ENCODE measurements around the gene CYFIP1.

Gene CYFIP1

DNA sequence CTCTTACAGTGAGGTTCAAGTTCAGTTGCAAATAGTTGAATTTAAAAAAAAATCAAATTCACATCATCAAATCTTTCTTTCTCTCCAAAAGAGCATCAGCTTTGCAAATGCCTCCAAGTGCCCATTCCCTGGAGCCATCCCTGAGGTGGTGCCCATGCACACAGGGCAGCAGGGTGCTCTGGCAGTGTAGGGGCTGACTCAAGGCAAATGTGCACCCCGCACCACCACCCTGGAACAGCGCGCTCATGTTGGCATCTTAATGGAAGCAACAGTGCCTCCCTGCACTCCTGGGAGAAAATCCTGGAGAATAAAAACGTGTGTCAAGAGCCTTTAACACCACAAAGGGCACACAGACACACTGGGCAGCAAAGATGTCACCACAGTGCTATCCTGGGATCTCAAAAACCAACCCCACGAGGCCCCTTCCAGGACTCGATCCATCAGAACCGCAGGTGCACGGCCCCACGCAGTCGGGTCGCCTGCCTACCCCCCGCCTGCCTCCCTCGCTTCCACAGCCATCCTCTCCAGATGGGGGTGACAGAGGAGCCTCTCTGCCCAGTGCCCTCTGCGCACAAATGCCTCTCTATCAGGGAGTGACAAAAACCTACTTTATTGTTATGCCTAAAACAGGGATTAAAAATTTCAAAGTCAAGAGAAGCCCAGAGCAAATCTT is 90.9 kb downstream of the CYFIP1 start:
- TF ChIP-seq GATA2 (IDR thresholded peaks at IDR 0.05; ENCODE audit: low read depth, low read length) (no peak), GATA3 (IDR thresholded peaks at IDR 0.05; ENCODE audit: low read depth, low read length) (no peak)

DNA sequence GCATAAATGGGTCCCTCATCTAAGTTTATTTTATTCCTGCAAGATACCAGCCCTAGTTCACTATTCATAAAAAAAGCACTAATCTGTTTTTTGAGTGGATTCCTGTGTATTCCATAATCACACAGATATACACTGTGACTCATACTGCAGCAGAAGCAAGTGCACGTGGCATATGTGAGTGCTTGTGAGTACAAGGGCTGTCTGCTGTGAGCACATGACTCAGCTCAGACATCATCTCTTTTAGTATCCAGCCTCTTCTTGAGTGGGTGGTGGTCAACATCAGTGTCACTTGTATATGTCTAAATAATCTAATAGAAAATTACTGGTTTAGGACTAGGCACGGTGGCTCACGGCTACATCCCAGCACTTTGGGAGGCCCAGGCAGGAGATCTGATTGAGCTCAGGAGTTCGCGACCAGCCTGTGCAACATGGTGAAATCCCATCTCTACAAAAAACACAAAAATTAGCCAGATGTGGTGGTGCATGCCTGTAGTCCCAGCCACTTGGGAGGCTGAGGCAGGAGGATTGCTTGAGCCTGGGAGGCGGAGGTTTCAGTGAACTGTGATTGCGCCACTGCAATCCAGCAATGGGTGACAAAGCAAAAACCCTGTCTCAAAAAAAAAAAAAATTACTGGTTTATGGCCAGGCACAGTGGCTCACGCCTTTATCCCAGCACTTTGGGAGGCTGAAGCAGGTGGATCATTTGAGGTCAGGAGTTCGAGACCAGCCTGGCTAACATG is 91.9 kb downstream of the CYFIP1 start:
- TF ChIP-seq GATA3 (IDR thresholded peaks at IDR 0.05; ENCODE audit: low read depth, low read length) (no peak), GATA2 (IDR thresholded peaks at IDR 0.05; ENCODE audit: low read depth, low read length) (no peak)

DNA sequence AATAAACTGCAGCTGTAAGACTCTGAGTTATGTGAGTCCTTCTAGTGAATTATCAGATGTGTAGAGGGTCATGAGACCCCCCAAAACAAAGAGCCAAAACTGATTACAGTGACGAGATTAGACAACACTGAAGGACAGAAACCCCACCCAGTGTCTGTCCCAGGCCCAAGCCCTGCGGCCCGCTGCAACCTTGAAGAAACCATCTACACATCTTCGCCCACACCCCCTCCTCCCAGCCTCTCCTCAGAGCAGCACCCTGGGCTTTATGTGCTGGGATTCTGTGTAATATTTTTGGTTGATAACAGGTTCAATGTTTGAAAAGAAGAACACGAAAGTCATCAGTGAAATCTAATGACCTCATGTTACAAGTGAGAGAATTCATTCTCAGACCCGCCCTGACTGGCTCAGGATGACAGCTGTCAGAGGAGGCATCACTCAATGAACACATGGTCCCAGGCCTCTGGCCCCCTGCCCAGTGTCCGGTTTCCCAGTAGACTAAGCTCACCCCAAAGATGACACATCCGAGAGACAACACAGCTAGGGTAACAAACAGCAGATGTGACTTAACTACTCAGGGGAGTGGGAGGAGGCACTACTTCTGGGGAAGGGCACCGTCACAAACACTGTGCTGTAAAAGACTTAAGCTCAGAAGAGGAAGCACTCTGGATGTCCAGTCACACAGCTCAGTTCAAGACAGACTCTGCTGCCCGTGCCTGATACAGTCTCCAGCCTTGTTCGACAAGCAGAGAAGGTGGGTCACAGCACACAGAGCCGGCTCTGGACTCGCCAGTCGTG is 92.8 kb downstream of the CYFIP1 start:
- TF ChIP-seq GATA3 (IDR thresholded peaks at IDR 0.05; ENCODE audit: low read depth, low read length) = no peak
- no peak for TF ChIP-seq GATA2 (IDR thresholded peaks at IDR 0.05; ENCODE audit: low read depth, low read length)

DNA sequence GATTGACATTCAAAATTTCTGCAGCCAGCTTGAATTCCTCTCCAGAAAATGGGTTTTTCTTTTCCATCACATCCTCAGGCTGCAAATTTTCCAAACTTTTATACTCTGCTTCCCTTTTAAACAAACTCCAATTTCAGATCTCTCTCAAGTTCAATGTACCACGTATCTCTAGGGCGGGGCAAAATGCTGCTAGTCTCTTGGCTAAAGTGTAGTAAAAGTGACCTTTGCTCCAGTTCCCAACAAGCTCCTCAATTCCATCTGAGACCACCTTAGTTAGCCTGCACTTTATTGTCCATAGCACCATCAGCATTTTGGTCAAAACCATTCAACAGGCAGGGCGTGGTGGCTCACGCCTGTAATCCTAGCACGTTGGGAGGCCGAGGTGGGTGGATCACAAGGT is 95.0 kb downstream of the CYFIP1 start:
- TF ChIP-seq GATA3 (IDR thresholded peaks at IDR 0.05; ENCODE audit: low read depth, low read length) (no peak), GATA2 (IDR thresholded peaks at IDR 0.05; ENCODE audit: low read depth, low read length) (no peak)

DNA sequence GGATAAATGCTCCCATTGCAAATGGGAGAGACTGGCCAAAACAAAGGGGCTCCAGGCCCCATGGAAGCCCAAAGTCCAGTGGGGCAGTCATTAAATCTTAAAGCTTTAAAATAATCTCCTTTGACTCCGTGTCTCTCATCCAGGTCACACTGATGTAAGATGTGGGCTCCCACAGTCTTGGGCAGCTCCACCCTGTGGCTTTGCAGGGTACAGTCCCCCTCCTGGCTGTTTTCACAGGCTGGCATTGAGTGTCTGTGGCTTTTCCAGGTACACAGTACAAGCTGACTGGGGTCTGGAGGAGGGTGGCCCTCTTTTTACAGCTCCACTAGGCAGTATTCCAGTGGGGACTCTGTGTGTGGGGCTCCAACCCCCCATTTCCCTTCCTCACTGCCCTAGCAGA is 95.8 kb downstream of the CYFIP1 start:
- TF ChIP-seq GATA3 (IDR thresholded peaks at IDR 0.05; ENCODE audit: low read depth, low read length) = no peak
- no peak for TF ChIP-seq GATA2 (IDR thresholded peaks at IDR 0.05; ENCODE audit: low read depth, low read length)

DNA sequence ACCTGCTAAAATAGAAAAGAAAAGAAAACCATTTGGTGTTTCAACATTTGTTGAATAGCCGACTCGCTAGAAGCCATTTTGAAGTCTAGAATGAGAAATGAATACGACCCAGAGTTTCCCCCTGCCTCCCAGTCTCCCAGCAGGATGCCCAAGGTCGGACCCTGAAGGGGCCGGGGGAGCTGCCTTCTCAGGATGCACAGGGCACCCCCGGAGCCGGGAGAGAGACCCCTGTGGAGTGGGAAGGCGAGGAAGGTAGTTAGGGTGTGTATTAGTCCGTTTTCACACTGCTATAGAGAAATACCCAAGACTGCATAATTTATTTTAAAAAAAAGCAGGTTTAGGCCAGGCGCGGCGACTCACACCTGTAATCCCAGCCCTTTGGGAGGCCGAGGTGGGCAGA is 97.0 kb downstream of the CYFIP1 start:
- TF ChIP-seq GATA2 (IDR thresholded peaks at IDR 0.05; ENCODE audit: low read depth, low read length) (no peak), GATA3 (IDR thresholded peaks at IDR 0.05; ENCODE audit: low read depth, low read length) (no peak)

DNA sequence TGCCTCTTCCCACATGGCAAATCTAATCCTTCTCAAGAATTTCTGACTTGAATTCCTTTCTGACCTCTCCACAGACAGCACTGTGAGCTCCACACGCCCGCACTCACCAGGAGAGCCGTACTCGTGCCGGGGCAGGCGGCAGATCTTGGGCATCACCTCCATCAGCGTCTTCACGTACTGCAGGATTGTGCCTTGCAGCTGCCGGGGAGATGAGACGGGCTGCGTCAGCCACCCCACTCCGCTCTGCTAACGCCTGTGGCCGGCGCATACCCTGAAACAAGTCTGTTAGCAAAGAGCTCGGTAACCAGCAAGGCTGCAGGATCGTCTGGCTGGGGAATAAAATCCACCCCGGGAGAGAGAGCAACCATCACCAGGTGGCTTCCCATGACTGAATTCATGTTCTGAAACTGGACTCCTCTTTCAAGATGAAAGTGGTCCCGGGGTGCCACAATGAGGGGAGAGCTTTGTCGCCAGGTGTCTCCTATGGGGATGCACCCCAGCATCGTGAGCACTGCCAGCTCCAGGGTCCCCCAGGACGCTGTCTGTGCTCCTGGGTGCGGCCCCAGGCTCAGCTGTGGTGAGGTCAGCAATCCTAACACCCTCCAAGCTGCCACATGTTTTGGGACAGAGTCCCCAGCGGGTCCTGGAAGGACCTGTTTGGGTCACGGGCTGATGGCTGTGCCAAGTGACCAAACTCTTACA is 98.3 kb downstream of the CYFIP1 start:
- no peak for TF ChIP-seq GATA3 (IDR thresholded peaks at IDR 0.05; ENCODE audit: low read depth, low read length)
- TF ChIP-seq GATA2 (IDR thresholded peaks at IDR 0.05; ENCODE audit: low read depth, low read length) = no peak

DNA sequence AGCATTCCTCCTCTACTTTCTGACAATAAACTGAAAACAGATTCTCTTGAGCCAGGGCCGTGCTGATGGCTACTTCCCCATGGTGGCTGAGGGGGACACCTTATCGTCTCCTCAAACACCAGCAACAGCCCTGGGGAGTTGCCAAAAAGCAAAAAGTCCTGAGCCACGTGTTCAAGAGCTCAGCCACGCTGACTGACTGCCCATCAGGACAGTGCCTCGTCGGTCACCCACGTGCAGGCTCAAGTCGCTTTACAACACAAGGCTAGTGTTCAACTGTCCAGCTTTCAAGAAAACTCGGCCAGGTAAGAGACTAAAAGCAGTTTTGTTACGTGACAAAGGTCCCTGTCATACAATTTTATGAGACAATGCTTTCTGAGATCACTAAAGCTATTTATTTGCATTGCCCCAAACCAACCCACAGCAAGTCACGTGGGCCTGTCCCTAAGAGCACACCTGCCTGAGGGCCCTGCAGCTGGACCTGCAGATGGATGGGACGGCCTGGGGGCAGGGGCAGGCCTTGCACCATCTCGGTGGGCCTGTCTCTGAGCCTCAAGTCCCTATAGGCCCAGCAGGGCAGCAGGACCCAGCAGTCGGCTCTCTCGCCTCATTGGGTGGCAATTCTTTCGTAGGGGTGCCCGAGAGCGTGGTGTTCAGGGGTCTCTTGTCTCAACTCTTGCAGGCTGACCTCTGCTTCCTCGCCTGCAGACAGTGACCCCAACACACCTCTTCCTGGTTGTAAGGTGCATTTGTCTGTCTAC is 99.0 kb downstream of the CYFIP1 start:
- no peak for TF ChIP-seq GATA2 (IDR thresholded peaks at IDR 0.05; ENCODE audit: low read depth, low read length)
- TF ChIP-seq GATA3 (IDR thresholded peaks at IDR 0.05; ENCODE audit: low read depth, low read length) = no peak

DNA sequence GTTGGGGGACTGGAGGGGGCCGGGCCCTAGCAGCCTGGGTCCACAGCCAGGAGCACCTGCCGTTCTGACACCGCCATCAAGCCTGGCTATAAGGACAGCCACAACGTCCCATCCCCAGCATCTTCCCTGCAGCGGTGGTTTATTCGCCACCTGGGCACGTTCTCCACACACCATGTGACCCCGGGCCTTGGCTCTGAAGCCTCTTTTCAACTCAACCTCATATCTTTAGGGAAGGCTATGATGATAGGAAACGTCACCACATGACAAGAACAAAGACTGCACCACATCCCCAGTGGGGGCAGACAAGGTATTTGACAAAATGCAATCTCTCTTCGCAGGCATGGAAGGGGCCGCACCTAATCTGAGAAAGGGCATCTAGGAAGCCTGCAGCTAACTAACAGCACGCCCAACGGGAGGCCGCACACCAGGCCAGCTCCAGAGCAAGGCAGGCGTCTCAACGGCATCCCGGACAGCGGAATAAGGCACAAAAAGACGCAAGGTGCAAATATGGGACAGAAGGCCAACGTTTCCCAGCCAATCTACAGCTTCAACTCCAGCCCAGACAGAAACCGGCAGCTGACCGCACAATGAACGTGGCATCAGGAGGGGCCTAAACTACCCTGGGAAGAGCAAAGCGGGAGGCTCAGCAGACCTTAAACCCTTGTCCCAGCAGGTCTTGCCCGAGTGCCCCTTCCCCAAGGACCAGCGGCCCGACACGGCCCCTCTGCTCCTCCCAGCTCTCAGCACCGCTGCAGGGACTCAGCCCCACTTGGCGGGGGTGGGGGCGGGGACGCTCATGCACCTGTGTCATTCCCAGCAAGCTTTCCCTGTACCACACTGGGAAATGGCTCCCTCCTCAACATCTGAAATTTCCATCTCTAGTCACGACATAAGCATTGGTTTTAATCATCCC is 99.8 kb downstream of the CYFIP1 start:
- TF ChIP-seq GATA3 (IDR thresholded peaks at IDR 0.05; ENCODE audit: low read depth, low read length) (no peak), GATA2 (IDR thresholded peaks at IDR 0.05; ENCODE audit: low read depth, low read length) (no peak)

DNA sequence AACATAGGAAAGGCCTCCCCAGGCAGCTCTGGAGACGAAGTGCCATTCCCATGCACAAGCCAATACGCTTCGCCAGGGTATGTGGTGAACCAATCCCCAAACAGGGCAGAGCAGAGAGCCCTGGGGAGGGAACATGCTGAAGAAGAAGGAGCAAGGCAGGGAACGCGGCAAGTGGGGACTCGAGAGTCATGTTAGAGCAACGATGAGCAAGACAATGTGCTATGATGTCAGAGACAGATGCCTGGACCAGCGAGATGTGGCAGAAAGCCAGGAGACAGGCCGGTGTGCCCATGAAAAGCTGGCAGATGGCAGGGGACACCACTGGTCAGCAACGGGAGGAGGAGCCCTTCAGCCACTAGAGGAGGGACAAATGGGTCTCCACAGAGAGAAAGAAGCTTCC is 102.1 kb downstream of the CYFIP1 start:
- TF ChIP-seq GATA2 (IDR thresholded peaks at IDR 0.05; ENCODE audit: low read depth, low read length) (no peak), GATA3 (IDR thresholded peaks at IDR 0.05; ENCODE audit: low read depth, low read length) (no peak)

DNA sequence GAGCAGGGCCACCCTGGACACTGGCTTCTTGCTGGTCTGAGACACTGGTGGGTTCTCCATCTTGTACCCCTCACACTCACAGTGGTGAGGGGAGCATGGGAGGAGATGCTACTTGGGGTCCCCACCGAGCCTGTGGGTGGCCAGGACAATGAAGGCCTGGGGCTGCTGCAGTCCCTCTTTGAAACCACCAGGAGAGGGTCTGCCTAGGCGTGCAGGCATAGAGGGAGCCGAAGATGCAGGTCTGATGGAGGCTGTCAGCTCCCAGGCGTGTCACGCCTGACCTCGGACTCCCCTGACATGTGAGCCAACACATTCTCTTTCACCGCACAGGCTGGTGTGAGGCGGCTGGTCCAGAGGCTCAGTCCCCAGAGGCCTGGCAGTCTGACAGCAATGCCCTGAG is 102.6 kb downstream of the CYFIP1 start:
- TF ChIP-seq GATA3 (IDR thresholded peaks at IDR 0.05; ENCODE audit: low read depth, low read length) = no peak
- no peak for TF ChIP-seq GATA2 (IDR thresholded peaks at IDR 0.05; ENCODE audit: low read depth, low read length)

DNA sequence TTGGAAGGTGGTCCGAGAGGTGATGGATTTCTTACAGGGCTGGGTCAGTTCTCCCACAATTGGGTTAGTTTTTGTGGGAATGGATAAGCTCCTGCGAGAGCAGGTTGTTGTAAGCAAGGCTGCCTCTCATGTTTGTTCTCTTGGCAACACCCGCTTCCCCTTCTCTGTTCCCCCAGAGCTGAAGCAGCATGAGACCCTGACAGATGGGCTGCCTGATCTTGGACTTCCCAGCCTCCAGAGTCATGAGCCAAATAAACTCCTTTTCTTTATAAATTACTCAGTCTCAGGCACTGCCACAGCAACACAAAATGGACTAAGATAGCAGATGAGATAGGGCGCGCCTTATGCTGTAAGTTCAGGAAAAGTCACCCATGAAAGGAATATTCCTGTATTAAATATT is 103.1 kb downstream of the CYFIP1 start:
- TF ChIP-seq GATA3 (IDR thresholded peaks at IDR 0.05; ENCODE audit: low read depth, low read length) = no peak
- TF ChIP-seq GATA2 (IDR thresholded peaks at IDR 0.05; ENCODE audit: low read depth, low read length) = no peak
